Measurements from ENCODE around the gene PPCS.

GRCh38 chr1:42431514-42431913, 24.8 kb upstream of the PPCS start:
- TF ChIP-seq MAX (IDR thresholded peaks at IDR 0.05; ENCODE audit: insufficient read depth, insufficient read length) (no peak), CTCF (IDR thresholded peaks at IDR 0.05; ENCODE audit: extremely low read depth in 1 of 2, insufficient read depth in 1 of 2, low read depth in 1 of 2, low read length in 2 of 2) (no peak), POLR2A (IDR thresholded peaks at IDR 0.05; ENCODE audit: low read depth, low read length) (no peak)

Data from endothelial cell of umbilical vein (primary cell).